ENCODE data around the gene B3GNT8.
"Not testable (repeated sequence)": the region's sequence is repeated elsewhere in the genome, so short reads cannot be mapped to it uniquely, and the experiment has no call there.

The B3GNT8 gene

DNA sequence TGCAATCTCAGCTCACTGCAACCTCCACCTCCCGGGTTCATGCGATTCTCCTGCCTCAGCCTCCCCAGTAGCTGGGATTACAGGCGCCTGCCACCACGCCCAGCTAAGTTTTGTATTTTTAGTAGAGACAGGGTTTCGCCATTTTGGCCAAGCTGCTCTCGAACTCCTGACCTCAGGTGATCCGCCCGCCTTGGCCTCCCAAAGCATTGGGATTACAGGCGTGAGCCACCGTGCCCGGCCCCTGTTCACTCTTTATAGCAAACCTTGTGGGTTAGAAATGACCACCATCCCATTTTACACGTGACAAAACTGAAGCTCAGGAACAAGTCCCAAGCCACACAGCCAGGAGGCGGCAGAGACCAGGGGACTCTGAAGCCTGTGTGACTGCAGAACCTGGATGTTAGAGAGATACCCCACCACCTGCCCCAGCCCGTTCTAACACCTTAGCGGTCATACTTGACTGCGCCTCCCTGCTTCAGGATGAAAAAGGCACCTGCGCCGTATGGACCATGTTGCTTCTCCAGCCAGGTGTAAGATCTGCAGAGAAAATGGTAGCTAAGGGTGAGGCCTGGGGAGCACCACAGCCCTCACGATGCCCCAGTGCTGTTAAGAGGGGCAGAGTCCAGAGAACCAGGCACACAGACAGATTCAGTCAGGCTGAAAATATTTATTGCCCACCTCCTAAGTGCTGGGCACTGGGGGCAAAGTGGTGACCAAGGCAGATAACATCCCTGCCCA, 8.9 kb upstream of the B3GNT8 start:
- DNase-seq (ENCODE audit: low spot score): no peak

- DNase-seq (ENCODE audit: low spot score): not testable (repeated sequence)
Observed at GRCh38 chr19:41435376-41435775, 8.2 kb upstream of the B3GNT8 start.

GRCh38 chr19:41434450-41434849, 7.3 kb upstream of the B3GNT8 start:
- no peak for DNase-seq (ENCODE audit: low spot score)

- no peak for DNase-seq (ENCODE audit: low spot score)
Observed at GRCh38 chr19:41433171-41433570, 6.0 kb upstream of the B3GNT8 start.

GRCh38 chr19:41431426-41432386, 4.5 kb upstream of the B3GNT8 start:
- DNase-seq (ENCODE audit: low spot score): peak; percentile 47

DNA sequence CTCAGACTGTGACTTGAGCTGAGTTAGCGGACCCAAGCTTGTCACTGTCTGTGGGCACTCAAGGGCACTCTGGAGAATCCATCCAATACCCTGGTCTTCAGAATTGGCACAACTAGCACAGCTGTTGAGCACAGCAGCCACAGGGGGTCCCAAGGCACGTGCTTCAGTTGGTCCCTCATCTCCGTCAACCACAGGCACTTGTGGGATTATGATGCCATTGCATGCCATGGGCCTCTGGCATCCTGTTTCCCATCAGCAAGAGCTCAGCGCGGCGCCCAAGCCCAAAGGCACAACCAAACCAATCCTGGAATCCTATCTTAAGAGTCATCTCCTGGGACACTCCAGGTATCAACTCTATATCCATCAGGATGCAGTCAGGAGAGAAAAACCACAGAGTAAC, 3.7 kb upstream of the B3GNT8 start:
- no peak for DNase-seq (ENCODE audit: low spot score)

DNA sequence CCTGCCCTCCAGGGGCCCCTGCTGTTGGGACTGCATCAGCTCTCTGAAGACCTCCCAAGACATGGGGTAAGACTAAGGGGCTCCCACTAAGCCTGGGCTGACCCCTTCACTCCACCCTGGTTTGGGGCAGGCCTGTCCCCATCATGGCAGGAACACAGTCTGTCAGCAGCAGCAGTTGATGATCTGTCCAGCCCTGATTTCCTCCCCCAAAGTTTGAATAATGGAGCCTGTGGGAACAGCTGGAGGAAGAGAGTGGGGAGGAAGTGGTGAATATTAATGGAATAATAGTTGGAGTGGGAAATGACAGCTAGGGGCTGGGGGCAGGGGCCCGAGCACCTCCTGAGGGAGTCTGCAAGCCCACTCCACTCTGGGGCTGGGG, 1.3 kb upstream of the B3GNT8 start:
- DNase-seq (ENCODE audit: low spot score): no peak

GRCh38 chr19:41427647-41428480, 690 bp upstream of the B3GNT8 start:
- DNase-seq (ENCODE audit: low spot score): peak; percentile 13

GRCh38 chr19:41426116-41426841, 895 bp downstream of the B3GNT8 start:
- DNase-seq (ENCODE audit: low spot score): no peak

- no peak for DNase-seq (ENCODE audit: low spot score)
Observed at GRCh38 chr19:41425174-41426115, 1.7 kb downstream of the B3GNT8 start.

DNA sequence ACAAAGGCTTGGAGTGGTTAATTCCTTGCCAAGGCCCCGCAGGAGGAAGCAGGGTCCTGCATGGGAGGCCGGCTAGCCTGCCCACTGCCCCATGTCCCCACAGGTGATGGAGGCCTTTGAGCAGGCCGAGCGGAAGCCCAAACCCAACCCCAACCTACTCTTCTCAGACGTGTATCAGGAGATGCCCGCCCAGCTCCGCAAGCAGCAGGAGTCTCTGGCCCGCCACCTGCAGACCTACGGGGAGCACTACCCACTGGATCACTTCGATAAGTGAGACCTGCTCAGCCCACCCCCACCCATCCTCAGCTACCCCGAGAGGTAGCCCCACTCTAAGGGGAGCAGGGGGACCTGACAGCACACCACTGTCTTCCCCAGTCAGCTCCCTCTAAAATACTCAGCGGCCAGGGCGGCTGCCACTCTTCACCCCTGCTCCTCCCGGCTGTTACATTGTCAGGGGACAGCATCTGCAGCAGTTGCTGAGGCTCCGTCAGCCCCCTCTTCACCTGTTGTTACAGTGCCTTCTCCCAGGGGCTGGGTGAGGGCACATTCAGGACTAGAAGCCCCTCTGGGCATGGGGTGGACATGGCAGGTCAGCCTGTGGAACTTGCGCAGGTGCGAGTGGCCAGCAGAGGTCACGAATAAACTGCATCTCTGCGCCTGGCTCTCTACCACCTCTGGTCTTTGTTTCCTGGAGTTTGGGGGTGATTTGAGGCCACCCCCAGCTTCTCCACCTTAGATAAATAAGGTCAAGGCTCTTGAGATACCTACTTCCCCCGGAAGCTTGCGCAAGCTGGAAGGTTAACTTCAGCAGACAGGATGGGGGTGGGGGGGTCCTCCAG, 2.6 kb downstream of the B3GNT8 start:
- no peak for DNase-seq (ENCODE audit: low spot score)

DNA sequence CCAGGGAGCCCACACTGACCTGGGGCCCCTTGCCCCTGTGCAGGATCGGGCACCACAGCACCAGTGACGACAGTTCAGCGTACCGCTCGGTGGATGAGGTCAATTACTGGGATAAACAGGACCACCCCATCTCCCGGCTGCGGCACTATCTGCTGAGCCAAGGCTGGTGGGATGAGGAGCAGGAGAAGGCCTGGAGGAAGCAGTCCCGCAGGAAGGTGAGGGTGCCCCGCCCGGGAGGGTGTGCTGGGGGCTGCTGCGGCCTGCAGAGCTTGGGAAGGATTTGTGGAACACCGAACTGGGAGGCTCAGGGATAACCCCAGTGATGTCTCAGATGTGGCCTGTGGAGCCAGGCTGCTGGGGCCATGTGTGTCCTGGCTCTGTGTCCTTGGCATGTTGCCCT, 4.2 kb downstream of the B3GNT8 start:
- no peak for DNase-seq (ENCODE audit: low spot score)

DNA sequence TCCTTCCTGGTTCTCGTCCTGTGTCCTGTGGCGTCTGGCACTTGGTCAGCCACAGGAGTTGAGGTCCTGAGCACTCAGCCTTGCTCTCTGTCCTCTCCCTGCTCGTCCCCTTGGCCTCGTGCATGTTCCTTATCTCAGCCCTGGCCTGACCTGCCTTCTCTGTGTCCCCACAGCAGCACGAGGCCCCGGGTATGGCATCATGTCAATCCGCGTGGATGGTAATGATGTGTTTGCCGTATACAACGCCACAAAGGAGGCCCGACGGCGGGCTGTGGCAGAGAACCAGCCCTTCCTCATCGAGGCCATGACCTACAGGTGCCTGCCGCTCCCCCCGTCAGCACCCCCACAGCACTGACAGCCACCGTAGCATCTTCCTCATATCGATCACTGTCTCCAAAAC, 4.7 kb downstream of the B3GNT8 start:
- no peak for DNase-seq (ENCODE audit: low spot score)

GRCh38 chr19:41421973-41422372, 5.2 kb downstream of the B3GNT8 start:
- DNase-seq (ENCODE audit: low spot score): no peak

DNA sequence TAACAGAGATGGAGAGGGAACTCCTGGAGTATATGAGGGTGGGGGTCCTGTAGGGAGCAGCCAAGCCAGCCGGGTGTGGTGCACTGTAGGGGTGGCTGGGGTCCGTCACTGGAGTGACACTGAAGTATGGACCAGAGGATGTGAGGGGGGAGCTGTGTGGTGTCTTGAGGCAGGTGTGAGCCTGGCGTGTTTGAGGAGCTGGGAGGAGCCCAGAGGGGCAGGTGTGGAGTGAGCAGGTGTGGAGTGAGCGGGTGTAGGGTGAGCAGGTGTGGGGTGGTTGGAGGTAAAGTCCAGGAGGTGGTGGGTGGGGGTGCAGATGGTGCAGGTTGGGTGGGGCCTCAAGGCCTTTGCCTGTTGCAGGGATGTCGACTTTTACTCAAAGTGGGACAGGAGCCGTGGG, 5.9 kb downstream of the B3GNT8 start:
- no peak for DNase-seq (ENCODE audit: low spot score)

- DNase-seq (ENCODE audit: low spot score): no peak
Observed at GRCh38 chr19:41420101-41420880, 6.9 kb downstream of the B3GNT8 start.

GRCh38 chr19:41416194-41416674, 10.9 kb downstream of the B3GNT8 start:
- no peak for DNase-seq (ENCODE audit: low spot score)

- DNase-seq (ENCODE audit: low spot score): no peak
Observed at GRCh38 chr19:41415154-41415571, 12.0 kb downstream of the B3GNT8 start.

DNA sequence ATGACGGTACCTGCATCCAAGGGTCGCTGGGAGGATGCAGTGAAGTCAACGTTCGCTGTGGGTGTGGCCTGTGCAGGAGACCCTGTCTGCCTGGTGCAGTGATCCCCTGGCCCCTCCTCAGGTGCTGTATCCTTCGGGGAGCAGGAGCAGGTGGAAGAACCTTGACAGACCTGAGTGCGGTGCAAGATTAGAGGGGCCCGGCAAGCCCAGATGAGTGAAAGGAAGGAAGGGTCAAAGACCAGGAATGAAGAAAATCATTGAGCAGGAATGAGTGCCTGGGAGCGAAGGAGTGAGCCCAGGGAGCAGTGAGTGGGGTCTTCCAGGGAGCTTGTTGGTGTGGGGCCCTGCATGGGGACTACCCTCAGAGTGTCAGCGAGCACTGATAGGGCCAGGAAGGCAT, 12.7 kb downstream of the B3GNT8 start:
- no peak for DNase-seq (ENCODE audit: low spot score)

Data from cerebellar cortex (tissue), 1 donor.